HepG2 (cell line): ENCODE results near the gene PXDC1. TPM values are rescaled to one million over a fixed set of nuclear protein-coding genes. Genes with fewer than 3 reads are reported as not detected.

ENCODE experiments used
- ATAC-seq: fragments of 200-7000 bp; cut with Tn5 transposase; 3 replicates; pipeline ENCODE4 v1.9.1; 2020; ENCODE audit warnings: mild to moderate bottlenecking, moderate library complexity
- BruUV-seq: library from RNA; stranded (reverse); fragments of 400-500 nt; replicated peaks from 2 replicates; lab custom pipeline; 2021; lab: Mats Ljungman, UMichigan
- CTCF ChIA-PET: fragments of 300-600 bp; formaldehyde crosslinking; extraction: SDS; loops from one replicate; lab custom pipeline; 2021; ENCODE audit warnings: low total read pairs, inconsistent platforms, low intra/inter-chr PET ratio; lab: Yijun Ruan, JAX
- POLR2A ChIA-PET: fragments of 350-600 bp; sonication (Branson Sonifier 250); formaldehyde crosslinking; loops from one replicate; lab custom pipeline; 2020; ENCODE audit warnings: antibody characterized with exemption, inconsistent platforms; lab: Yijun Ruan, JAX
- DNase-seq: peaks from one replicate; pipeline ENCODE4 v3.0.0-alpha.2; 2015; ENCODE audit warnings: low spot score
- FAIRE-seq: peaks from 3 replicates; lab custom pipeline; 2011; peaks lifted over from hg19 to GRCh38; lab: Jason Lieb, UNC
- H2AFZ ChIP-seq: one replicate; pipeline ENCODE4 v1.6.1; 2011; ENCODE audit warnings: low read length, inconsistent platforms
- H3K27ac ChIP-seq: fragments of 300-600 bp; 3 replicates; pipeline ENCODE4 v1.8.0; 2011; ENCODE audit warnings: mixed run types, mild to moderate bottlenecking, mixed read lengths, low read length, inconsistent platforms; ENCODE audit not compliant: insufficient read depth; ENCODE audit errors: extremely low read length
- H3K27me3 ChIP-seq, 2 experiments: fragments of 200-600 bp in 1 of 2; 2 replicates in 1 of 2; 3 replicates in 1 of 2; pipeline versions ENCODE4 v1.6.0 to v1.8.0; 2011; ENCODE audit warnings: low read length in 2 of 2, mild to moderate bottlenecking in 2 of 2, moderate library complexity in 2 of 2, inconsistent platforms in 1 of 2; ENCODE audit not compliant: insufficient read depth in 2 of 2, control insufficient read depth in 1 of 2
- H3K36me3 ChIP-seq, 2 experiments: fragments of 200-600 bp in 1 of 2; replicated peaks in 1 of 2; 2 replicates in 1 of 2; 3 replicates in 1 of 2; pipeline versions ENCODE4 v1.5.1 to v1.8.0; 2011; ENCODE audit warnings: low read length in 2 of 2, inconsistent platforms in 1 of 2; ENCODE audit not compliant: insufficient read depth in 2 of 2, control insufficient read depth in 1 of 2
- H3K4me1 ChIP-seq: 2 replicates; pipeline ENCODE4 v1.5.1; 2012; ENCODE audit warnings: low read length, inconsistent platforms; ENCODE audit not compliant: insufficient read depth
- H3K4me2 ChIP-seq: 2 replicates; pipeline ENCODE4 v1.6.0; 2011; ENCODE audit warnings: low read depth, low read length, inconsistent platforms
- H3K4me3 ChIP-seq, 3 experiments: fragments of 200-600 bp in 1 of 3; sonication (generic), shearing (Covaris generic) in 1 of 3; replicated peaks in 1 of 3; 2 replicates each; pipeline ENCODE4 v1.5.1; 2011 to 2016; ENCODE audit warnings: low read length in 3 of 3, inconsistent platforms in 2 of 3, low read depth in 2 of 3, mild to moderate bottlenecking in 2 of 3, control low read depth in 1 of 3, mixed read lengths in 1 of 3; ENCODE audit not compliant: insufficient read depth in 1 of 3
- H3K79me2 ChIP-seq: one replicate; pipeline ENCODE4 v1.6.1; 2011; ENCODE audit warnings: low read length, inconsistent platforms; ENCODE audit not compliant: insufficient read depth
- H3K9ac ChIP-seq: 2 replicates; pipeline ENCODE4 v1.6.0; 2011; ENCODE audit warnings: mild to moderate bottlenecking, low read depth, low read length, inconsistent platforms; ENCODE audit not compliant: insufficient read depth
- H3K9me3 ChIP-seq: 2 replicates; pipeline ENCODE4 v1.5.1; 2012; ENCODE audit warnings: mild to moderate bottlenecking, low read length
- H4K20me1 ChIP-seq: 2 replicates; pipeline ENCODE4 v1.6.0; 2011; ENCODE audit warnings: inconsistent platforms, mild to moderate bottlenecking, low read length, moderate library complexity; ENCODE audit not compliant: insufficient read depth
- BCL6 ChIP-seq: IDR thresholded peaks from 2 replicates; pipeline ENCODE4 v1.6.1; 2016; ENCODE audit warnings: missing genetic modification reagents, missing compliant biosample characterization
- GABPA ChIP-seq, 2 experiments: IDR thresholded peaks; 2 replicates each; pipeline ENCODE4 v1.6.1; 2011 to 2016; ENCODE audit warnings: low read depth in 2 of 2, low read length in 1 of 2, missing biosample characterization in 1 of 2, missing genetic modification characterization in 1 of 2
- MTA3 ChIP-seq: sonication (generic); formaldehyde crosslinking; IDR thresholded peaks from 2 replicates; pipeline ENCODE4 v1.4.0; 2020; ENCODE audit warnings: missing genetic modification reagents
- THRA ChIP-seq: sonication (generic); formaldehyde crosslinking; IDR thresholded peaks from 2 replicates; pipeline ENCODE4 v1.4.0; 2020; ENCODE audit warnings: missing genetic modification reagents, borderline replicate concordance
- ZFP37 ChIP-seq: sonication (generic); formaldehyde crosslinking; IDR thresholded peaks from 2 replicates; pipeline ENCODE4 v1.4.0; 2020; ENCODE audit warnings: missing genetic modification reagents, borderline replicate concordance
- ZNF10 ChIP-seq: sonication (generic); formaldehyde crosslinking; IDR thresholded peaks from 2 replicates; pipeline ENCODE4 v1.4.0; 2020; ENCODE audit warnings: mild to moderate bottlenecking, low read depth, missing genetic modification reagents, borderline replicate concordance
- WGBS: methylation state at CpG from one replicate; pipeline ENCODE4 v1.1.6; 2017; ENCODE audit warnings: low lambda C conversion rate; 5-methylcytosine and 5-hydroxymethylcytosine counted together
- in situ Hi-C: cut with HindIII; loops from 2 replicates; pipeline ENCODE4 v1.10.0; 2017; ENCODE audit warnings: low pct_unique_long_range_greater_than_20kb; ENCODE audit not compliant: extremely low pct_ligation_motif_present
- intact Hi-C: fragments of 100-400 bp; cut with micrococcal nuclease; formaldehyde crosslinking; loops from one replicate; pipeline ENCODE4 v1.10.0; 2022; ENCODE audit not compliant: unreplicated experiment
- polyA plus RNA-seq, 8 experiments: library from polyadenylated mRNA; depleted of rRNA in 3 of 8; stranded (reverse) in 7 of 8; unstranded in 1 of 8; fragments of >200 nt; fragmentation: Illumina TruSeq in 4 of 8; extraction: Trizol in 4 of 8; gene quantifications; 2 replicates each; pipeline versions ENCODE4 v1.2.1 to v1.2.3, GENCODE V29; 2011 to 2016; ENCODE audit warnings: low read depth in 4 of 8, missing spikeins in 1 of 8, mixed read lengths in 1 of 8; ENCODE audit not compliant: insufficient read depth in 1 of 8
- total RNA-seq, 5 experiments: library from RNA; depleted of rRNA; stranded (reverse); fragments of >200 nt; fragmentation: Illumina TruSeq; extraction: Trizol; gene quantifications; 2 replicates each; pipeline ENCODE4 v1.2.3, GENCODE V29; 2016; ENCODE audit warnings: low read depth in 1 of 5

Gene PXDC1
- total and polyA plus RNA-seq, 2 of the 13 experiments (the other 11 are each of a cell fraction or from before 2014, with no cell fraction given), result 32.4 to 34.7 TPM

- Histone ChIP-seq H3K27me3 (no peaks in the 10 kb centered on the region), H3K79me2 (no peaks in the 10 kb centered on the region), H4K20me1 (peaks cover 9% of the 10 kb centered on the region; the same call in 1 of the 2 replicates), H3K4me2 (no peak overlapping the region), H3K9me3 (no peaks in the 10 kb centered on the region), H3K9ac (no peak overlapping the region), H3K4me1 (no peaks in the 10 kb centered on the region), H3K4me3 (no peak overlapping the region), H2AFZ (no peak overlapping the region), H3K36me3 (peaks cover 50 to 61% of the 10 kb centered on the region in 2 experiments), H3K27ac (no peak overlapping the region)
- no peak for DNase-seq
- FAIRE-seq, result no peak
- ChIA-PET CTCF (no interaction called here), POLR2A (no interaction called here)
- no peak for TF ChIP-seq ZNF10 (CRISPR knock-in tag)
- no peak for TF ChIP-seq ZFP37 (CRISPR knock-in tag)
- no peak for TF ChIP-seq GABPA (IDR thresholded peaks at IDR 0.05; ENCODE audit: low read depth, low read length)
- no peak for TF ChIP-seq GABPA (CRISPR knock-in tag; IDR thresholded peaks at IDR 0.05; ENCODE audit: low read depth)
- TF ChIP-seq THRA (CRISPR knock-in tag), result no peak
- no peak for TF ChIP-seq MTA3 (CRISPR knock-in tag)
- TF ChIP-seq BCL6 (CRISPR knock-in tag), result no peak
- intact Hi-C loops, result no loop called here
- BruUV-seq, result no TSS peak
- in situ Hi-C loops, result no loop called here
- no peak for ATAC-seq
- 95% methylated on average over 9 of the region's 9 CpGs for WGBS
These were observed 28.7 kb downstream of the PXDC1 start for GRCh38 chr6:3722785-3723184.
